ACC112 (cell line): ENCODE results near the gene TSEN54.

Source experiments
- H2AFZ ChIP-seq: fragments of 200-600 bp; sonication (generic); one replicate; pipeline ENCODE4 v1.6.0; 2017; ENCODE audit warnings: antibody characterized with exemption, low read length; ENCODE audit not compliant: unreplicated experiment
- H3K27ac ChIP-seq: fragments of 200-600 bp; sonication (generic); 2 replicates; pipeline ENCODE4 v1.5.1; 2014; ENCODE audit warnings: low read depth, mild to moderate bottlenecking, antibody characterized with exemption, low read length, moderate library complexity
- H3K27me3 ChIP-seq: fragments of 200-600 bp; sonication (generic); 2 replicates; pipeline ENCODE4 v1.6.1; 2014; ENCODE audit warnings: mild to moderate bottlenecking, antibody characterized with exemption, low read length, moderate library complexity, mixed read lengths; ENCODE audit not compliant: insufficient read depth
- H3K36me3 ChIP-seq: fragments of 200-600 bp; sonication (generic); 2 replicates; pipeline ENCODE4 v1.6.1; 2016; ENCODE audit warnings: mild to moderate bottlenecking, antibody characterized with exemption, low read length, moderate library complexity, mixed read lengths; ENCODE audit not compliant: insufficient read depth
- H3K4me1 ChIP-seq: fragments of 200-600 bp; sonication (generic); one replicate; pipeline ENCODE4 v1.6.1; 2016; ENCODE audit warnings: low read length, mixed read lengths; ENCODE audit not compliant: insufficient read depth, unreplicated experiment, control insufficient read depth
- H3K4me3 ChIP-seq: fragments of 200-600 bp; sonication (generic); 2 replicates; pipeline ENCODE4 v1.5.1; 2014; ENCODE audit warnings: mild to moderate bottlenecking, low read depth, low read length
- H3K79me2 ChIP-seq: fragments of 200-600 bp; sonication (generic); one replicate; pipeline ENCODE4 v1.6.0; 2016; ENCODE audit warnings: low read length; ENCODE audit not compliant: control insufficient read depth, unreplicated experiment, insufficient read depth

The TSEN54 gene

DNA sequence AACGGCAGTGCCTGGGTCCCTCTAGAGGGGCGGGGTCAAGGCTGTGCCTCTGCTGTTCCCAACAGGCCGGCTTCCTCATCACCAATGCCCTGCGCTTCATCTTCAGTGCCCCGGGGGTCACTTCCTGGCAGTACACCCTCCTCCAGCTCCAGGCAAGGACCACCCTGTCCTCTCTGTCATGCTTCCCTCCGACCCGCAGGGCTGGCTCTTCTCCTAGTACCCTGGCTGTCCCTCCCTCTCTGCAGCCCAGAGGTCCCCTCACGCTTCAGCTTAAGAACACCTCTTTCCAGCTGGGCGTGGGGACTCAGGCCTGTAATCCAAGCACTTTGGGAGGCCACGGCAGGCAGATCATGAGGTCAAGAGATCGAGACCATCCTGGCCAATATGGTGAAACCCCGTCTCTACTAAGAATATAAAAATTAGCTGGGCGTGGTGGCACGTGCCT is 26.8 kb upstream of the TSEN54 start:
- H2AFZ ChIP-seq: no peak overlapping the region
- no peak overlapping the region for H3K4me3 ChIP-seq
- no peak overlapping the region for H3K27ac ChIP-seq
- H3K4me1 ChIP-seq: no peaks in the 10 kb centered on the region
- no peaks in the 10 kb centered on the region for H3K27me3 ChIP-seq
- H3K79me2 ChIP-seq: no peaks in the 10 kb centered on the region
- no peaks in the 10 kb centered on the region for H3K36me3 ChIP-seq

DNA sequence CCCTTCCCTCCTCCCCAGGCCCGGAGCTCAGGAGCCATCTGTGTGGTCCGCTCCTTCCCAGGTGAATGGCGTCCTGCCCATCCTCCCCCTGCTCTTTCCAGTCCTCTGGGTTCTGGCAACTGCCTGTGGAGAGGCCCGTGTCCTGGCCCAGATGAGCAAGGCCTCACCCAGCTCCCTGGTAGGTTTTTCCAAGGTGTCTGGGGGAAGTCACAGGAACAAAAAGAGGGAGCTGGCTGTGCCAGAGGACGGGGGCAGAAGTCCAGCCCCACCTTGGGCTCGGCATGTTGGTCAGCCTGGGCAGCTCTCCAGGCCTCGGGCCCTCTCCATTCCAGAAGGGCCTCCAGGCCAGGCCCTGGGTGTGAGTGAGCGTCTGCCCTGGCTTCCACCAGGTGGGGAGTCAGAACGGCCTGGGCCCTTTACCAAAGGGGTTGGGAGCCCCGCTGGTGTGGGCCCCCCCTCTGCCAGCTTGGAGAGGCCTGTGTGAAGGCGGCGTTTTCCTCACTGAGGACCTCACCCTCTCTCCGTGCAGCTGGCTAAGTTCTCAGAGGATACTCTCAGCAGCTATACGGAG is 26.1 kb upstream of the TSEN54 start:
- Histone ChIP-seq H2AFZ (no peak overlapping the region), H3K27ac (no peak overlapping the region), H3K4me3 (no peak overlapping the region), H3K36me3 (no peaks in the 10 kb centered on the region), H3K27me3 (no peaks in the 10 kb centered on the region), H3K4me1 (no peaks in the 10 kb centered on the region), H3K79me2 (no peaks in the 10 kb centered on the region)

DNA sequence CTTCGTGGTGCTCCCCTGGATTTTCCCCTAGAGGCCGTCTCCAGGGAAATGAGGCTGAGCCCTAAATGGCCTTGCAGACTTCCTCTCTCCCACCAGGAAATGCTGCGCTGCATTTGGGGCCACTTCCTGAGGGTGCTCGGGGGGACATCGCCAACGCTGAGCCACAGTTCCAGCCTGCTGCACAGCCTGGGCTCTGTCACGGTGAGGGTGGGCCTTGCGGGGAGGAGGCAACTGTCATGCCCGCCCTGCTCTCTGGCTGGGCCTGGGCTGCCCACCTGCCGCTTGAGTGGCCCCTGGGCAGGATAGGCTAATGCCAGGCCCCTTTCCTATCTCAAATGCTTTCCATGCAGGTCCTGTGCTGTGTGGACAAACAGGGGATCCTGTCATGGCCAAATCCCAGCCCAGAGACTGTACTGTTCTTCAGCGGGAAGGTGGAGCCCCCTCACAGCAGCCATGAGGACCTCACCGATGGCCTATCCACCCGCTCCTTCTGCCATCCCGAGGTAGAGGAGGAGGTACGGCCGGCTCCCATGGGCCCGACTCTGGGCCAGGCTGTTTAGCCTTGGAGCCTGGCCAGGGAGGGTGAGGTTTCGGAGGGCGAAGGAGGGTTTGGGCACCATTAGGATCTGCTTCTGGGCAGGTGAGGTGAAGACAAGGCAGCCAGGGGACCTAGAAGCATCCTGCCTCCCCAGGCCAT is 25.2 kb upstream of the TSEN54 start:
- H3K36me3 ChIP-seq: no peaks in the 10 kb centered on the region

DNA sequence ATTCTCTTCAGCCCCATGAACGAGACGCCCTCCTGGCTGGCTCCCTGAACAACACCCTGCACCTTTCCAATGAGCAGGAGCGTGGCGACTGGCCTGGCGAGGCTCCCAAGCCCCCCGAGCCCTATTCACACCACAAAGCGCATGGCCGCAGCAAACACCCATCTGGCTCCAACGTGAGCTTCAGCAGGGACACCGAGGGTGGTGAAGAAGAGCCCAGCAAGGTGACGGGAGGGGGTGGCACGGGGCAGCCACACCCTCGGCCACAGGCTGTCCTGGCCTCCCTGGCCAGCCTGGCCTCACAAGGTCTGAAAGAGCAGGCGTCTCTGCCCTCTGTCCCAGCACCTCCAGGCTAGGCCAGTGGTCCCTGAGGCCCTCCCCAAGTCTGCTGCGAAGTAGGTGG is 24.6 kb upstream of the TSEN54 start:
- Histone ChIP-seq H3K27ac (no peak overlapping the region), H3K4me1 (no peaks in the 10 kb centered on the region), H2AFZ (no peak overlapping the region), H3K27me3 (no peaks in the 10 kb centered on the region), H3K4me3 (no peak overlapping the region), H3K79me2 (no peaks in the 10 kb centered on the region), H3K36me3 (no peaks in the 10 kb centered on the region)

More for the DNA sequence above, 25.2 kb upstream of the TSEN54 start:
- Histone ChIP-seq H3K27ac (no peak overlapping the region), H3K4me1 (no peaks in the 10 kb centered on the region), H3K27me3 (no peaks in the 10 kb centered on the region), H3K4me3 (no peak overlapping the region), H2AFZ (no peak overlapping the region), H3K79me2 (no peaks in the 10 kb centered on the region)

DNA sequence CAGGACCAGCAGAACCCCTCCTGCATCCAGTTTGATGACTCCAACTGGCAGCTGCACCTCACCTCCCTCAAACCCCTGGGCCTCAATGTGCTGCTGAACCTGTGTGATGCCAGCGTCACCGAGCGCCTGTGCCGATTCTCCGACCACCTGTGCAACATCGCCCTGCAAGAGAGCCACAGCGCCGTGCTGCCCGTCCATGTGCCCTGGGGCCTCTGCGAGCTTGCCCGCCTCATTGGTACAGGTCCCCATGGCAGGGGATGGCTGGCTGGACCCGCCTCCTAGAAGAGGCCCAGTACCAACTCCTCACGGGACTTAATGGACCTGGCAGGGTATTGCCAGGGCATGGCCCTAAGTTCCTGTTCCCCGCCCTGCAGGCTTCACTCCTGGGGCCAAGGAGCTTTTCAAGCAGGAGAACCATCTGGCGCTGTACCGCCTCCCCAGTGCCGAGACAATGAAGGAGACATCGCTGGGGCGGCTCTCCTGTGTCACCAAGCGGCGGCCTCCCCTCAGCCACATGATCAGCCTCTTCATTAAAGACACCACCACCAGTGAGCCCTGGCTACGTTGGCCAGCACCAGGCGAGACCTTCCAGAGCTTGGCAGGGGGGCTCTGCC is 23.7 kb upstream of the TSEN54 start:
- H3K27ac ChIP-seq: no peak overlapping the region
- no peak overlapping the region for H3K4me3 ChIP-seq
- no peaks in the 10 kb centered on the region for H3K79me2 ChIP-seq
- no peaks in the 10 kb centered on the region for H3K27me3 ChIP-seq
- no peaks in the 10 kb centered on the region for H3K4me1 ChIP-seq
- no peaks in the 10 kb centered on the region for H3K36me3 ChIP-seq
- no peak overlapping the region for H2AFZ ChIP-seq

DNA sequence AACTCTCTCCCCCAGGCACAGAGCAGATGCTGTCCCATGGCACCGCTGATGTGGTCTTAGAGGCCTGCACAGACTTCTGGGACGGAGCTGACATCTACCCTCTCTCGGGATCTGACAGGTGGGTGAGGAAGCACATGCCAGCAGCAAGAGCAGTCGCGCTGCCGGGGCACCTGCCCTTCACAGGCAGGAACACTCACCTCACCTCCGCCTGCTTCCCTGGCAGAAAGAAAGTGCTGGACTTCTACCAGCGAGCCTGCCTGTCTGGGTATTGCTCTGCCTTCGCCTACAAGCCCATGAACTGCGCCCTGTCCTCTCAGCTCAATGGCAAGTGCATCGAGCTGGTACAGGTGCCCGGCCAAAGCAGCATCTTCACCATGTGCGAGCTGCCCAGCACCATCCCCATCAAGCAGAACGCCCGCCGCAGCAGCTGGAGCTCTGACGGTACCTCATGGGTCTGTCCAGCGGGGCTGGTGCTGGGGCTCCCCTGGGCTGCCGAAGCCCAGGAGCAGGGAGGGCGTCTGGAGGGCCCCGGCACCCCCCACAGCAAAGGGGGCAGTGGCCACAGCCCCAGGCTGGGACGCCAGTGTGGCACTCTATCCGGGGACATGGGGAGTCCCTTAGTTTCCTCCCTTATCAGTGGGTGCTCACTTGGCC is 22.7 kb upstream of the TSEN54 start:
- H3K27me3 ChIP-seq: no peaks in the 10 kb centered on the region

DNA sequence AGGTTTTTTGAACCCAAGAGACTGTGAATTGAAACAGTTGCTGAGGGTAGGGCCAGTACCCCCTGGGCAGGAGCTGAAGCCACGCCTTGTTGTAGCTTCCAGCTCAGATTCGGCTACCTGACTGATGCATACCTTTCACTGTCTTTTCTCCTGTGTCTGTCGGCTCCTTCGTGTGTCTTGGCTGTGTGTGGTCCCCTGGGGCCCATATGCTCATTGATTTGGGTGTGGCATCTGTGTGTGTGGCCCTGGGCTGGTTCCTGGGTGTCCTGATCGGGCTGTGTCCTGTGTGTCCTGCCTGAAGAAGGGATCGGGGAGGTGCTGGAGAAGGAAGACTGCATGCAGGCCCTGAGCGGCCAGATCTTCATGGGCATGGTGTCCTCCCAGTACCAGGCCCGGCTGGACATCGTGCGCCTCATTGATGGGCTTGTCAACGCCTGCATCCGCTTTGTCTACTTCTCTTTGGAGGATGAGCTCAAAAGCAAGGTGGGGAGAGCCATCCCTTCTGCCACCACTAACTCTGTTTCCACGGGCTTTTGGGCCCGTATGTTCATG is 21.9 kb upstream of the TSEN54 start:
- H3K79me2 ChIP-seq: no peaks in the 10 kb centered on the region
- no peaks in the 10 kb centered on the region for H3K4me1 ChIP-seq
- no peak overlapping the region for H3K4me3 ChIP-seq
- no peaks in the 10 kb centered on the region for H3K27me3 ChIP-seq
- no peak overlapping the region for H2AFZ ChIP-seq
- no peaks in the 10 kb centered on the region for H3K36me3 ChIP-seq
- H3K27ac ChIP-seq: no peak overlapping the region

More for the DNA sequence above, 22.7 kb upstream of the TSEN54 start:
- H2AFZ ChIP-seq: no peak overlapping the region
- H3K4me1 ChIP-seq: no peaks in the 10 kb centered on the region
- H3K4me3 ChIP-seq: no peak overlapping the region
- no peaks in the 10 kb centered on the region for H3K79me2 ChIP-seq
- H3K27ac ChIP-seq: no peak overlapping the region
- H3K36me3 ChIP-seq: no peaks in the 10 kb centered on the region

DNA sequence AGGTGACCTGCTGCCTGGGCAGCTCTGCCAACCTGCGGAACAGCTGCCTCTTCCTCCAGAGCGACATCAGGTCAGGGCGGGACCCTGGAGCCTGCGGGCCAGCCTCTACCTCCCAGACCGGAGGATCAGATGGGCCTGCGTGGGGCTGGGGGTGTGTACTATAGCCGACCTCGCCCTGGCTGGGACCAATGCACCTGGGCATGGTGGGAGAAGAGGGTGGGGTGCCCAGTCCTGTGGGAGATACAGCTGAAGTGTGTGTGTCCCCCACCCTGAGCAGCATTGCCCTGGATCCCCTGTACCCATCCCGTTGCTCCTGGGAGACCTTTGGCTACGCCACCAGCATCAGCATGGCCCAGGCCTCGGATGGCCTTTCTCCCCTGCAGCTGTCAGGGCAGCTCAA is 20.3 kb upstream of the TSEN54 start:
- H3K79me2 ChIP-seq: no peaks in the 10 kb centered on the region
- no peak overlapping the region for H2AFZ ChIP-seq
- H3K27me3 ChIP-seq: no peaks in the 10 kb centered on the region
- H3K36me3 ChIP-seq: no peaks in the 10 kb centered on the region
- H3K4me3 ChIP-seq: no peak overlapping the region
- H3K27ac ChIP-seq: no peak overlapping the region
- no peaks in the 10 kb centered on the region for H3K4me1 ChIP-seq

DNA sequence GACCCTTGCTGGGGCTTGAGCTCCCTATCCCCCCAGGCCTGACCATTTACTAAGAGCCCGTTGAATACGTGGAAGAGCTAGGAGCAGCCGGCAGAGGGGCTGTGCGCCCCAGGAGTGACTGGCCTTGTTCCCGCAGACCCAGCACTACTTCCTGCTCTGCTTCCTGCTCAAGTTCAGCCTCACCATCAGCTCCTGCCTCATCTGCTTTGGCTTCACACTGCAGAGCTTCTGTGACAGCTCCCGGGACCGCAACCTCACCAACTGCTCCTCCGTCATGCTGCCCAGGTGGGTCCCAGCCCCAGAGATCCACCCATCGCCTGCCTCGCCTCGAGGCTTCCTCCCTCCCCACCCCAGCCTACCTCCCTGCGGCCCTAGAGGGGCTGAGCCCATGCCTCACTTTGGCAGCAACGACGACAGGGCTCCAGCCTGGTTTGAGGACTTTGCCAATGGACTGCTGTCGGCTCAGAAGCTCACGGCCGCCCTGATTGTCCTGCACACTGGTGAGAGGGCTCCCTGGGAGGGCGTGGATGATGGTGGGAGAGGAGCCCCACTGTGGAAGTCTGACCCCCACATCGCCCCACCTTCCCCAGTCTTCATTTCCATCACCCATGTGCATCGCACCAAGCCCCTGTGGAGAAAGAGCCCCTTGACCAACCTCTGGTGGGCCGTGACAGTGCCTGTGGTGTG is 18.1 kb upstream of the TSEN54 start:
- H3K4me1 ChIP-seq: no peaks in the 10 kb centered on the region
- no peak overlapping the region for H3K4me3 ChIP-seq
- no peaks in the 10 kb centered on the region for H3K36me3 ChIP-seq
- no peaks in the 10 kb centered on the region for H3K27me3 ChIP-seq
- H3K79me2 ChIP-seq: no peaks in the 10 kb centered on the region
- no peak overlapping the region for H3K27ac ChIP-seq
- no peak overlapping the region for H2AFZ ChIP-seq

DNA sequence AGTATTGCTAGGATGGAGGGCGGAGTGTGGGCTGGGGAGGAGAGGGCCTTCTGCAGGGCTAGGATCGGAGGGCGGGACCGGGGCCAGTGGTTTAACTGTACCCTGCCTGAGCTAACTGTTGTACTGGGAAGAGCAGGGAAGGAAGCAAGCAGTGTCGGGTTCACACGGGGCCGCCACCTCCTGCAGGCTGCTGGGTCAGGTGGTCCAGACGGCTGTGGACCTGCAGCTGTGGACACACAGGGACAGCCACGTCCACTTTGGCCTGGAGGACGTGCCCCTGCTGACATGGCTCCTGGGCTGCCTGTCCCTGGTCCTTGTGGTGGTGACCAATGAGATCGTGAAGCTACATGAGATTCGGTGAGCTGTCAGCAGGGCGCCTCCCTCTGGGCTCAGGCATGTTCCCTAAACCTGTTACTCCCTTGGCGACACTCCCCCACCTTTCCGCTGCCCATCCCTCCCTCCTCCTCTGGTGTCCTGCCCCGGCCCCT is 17.6 kb upstream of the TSEN54 start:
- H3K4me3 ChIP-seq: no peak overlapping the region
- H2AFZ ChIP-seq: no peak overlapping the region
- no peaks in the 10 kb centered on the region for H3K36me3 ChIP-seq
- H3K27ac ChIP-seq: no peak overlapping the region
- H3K27me3 ChIP-seq: no peaks in the 10 kb centered on the region
- H3K79me2 ChIP-seq: no peaks in the 10 kb centered on the region
- no peaks in the 10 kb centered on the region for H3K4me1 ChIP-seq
